Caco-2 (cell line): ENCODE measurements around the gene KCTD15. TPM values are rescaled to one million over a fixed set of nuclear protein-coding genes. Genes with fewer than 3 reads are reported as not detected.

Source experiments
- BruUV-seq: library from RNA; stranded (reverse); fragments of 400-500 nt; replicated peaks from 2 replicates; lab custom pipeline; 2021; lab: Mats Ljungman, UMichigan
- CTCF ChIA-PET: fragments of 300-600 bp; sonication (Branson Sonifier 250); formaldehyde crosslinking; loops from one replicate; lab custom pipeline; 2022; ENCODE audit warnings: antibody characterized with exemption; lab: Charles Lee
- POLR2A ChIA-PET: fragments of 300-600 bp; sonication (Branson Sonifier 250); formaldehyde crosslinking; loops from one replicate; lab custom pipeline; 2022; ENCODE audit warnings: antibody characterized with exemption; lab: Charles Lee
- DNase-seq, 2 experiments: peaks; one replicate each; pipeline versions ENCODE4 v3.0.0 to v3.0.0-alpha.2; 2020 to 2022
- H3K27me3 ChIP-seq: replicated peaks from 2 replicates; pipeline ENCODE4 v1.6.0; 2011; ENCODE audit warnings: low read length; ENCODE audit not compliant: control insufficient read depth, insufficient read depth
- H3K36me3 ChIP-seq: 2 replicates; pipeline ENCODE4 v1.5.1; 2011; ENCODE audit warnings: low read length; ENCODE audit not compliant: control insufficient read depth, insufficient read depth
- H3K4me1 ChIP-seq: fragments of 250-450 bp; sonication (Bioruptor Pico); 2 replicates; pipeline ENCODE4 v1.5.1; 2020; ENCODE audit warnings: mild to moderate bottlenecking
- H3K4me3 ChIP-seq: 2 replicates; pipeline ENCODE4 v1.5.1; 2011; ENCODE audit warnings: low read depth, mild to moderate bottlenecking, control low read depth, low read length
- H3K9me3 ChIP-seq: fragments of 250-450 bp; sonication (Bioruptor Pico); 2 replicates; pipeline ENCODE4 v1.5.1; 2020; ENCODE audit warnings: mild to moderate bottlenecking, moderate library complexity
- H3K27ac Mint-ChIP-seq: one replicate; pipeline ENCODE4 v1.8.0; 2022; ENCODE audit warnings: mixed read lengths; ENCODE audit not compliant: unreplicated experiment
- H3K27me3 Mint-ChIP-seq: one replicate; pipeline ENCODE4 v1.8.0; 2022; ENCODE audit warnings: mixed read lengths; ENCODE audit not compliant: insufficient read depth, unreplicated experiment
- H3K36me3 Mint-ChIP-seq: one replicate; pipeline ENCODE4 v1.8.0; 2022; ENCODE audit warnings: mild to moderate bottlenecking, mixed read lengths; ENCODE audit not compliant: insufficient read depth, unreplicated experiment
- H3K4me1 Mint-ChIP-seq: one replicate; pipeline ENCODE4 v1.8.0; 2022; ENCODE audit warnings: low read depth, mixed read lengths; ENCODE audit not compliant: unreplicated experiment
- H3K4me3 Mint-ChIP-seq: one replicate; pipeline ENCODE4 v1.8.0; 2022; ENCODE audit warnings: mild to moderate bottlenecking, moderate library complexity, mixed read lengths; ENCODE audit not compliant: unreplicated experiment
- H3K9me3 Mint-ChIP-seq: one replicate; pipeline ENCODE4 v1.8.0; 2022; ENCODE audit warnings: mixed read lengths; ENCODE audit not compliant: unreplicated experiment
- intact Hi-C: fragments of 100-400 bp; cut with micrococcal nuclease; formaldehyde crosslinking; loops from one replicate; pipeline ENCODE4 v1.10.0; 2022; ENCODE audit not compliant: unreplicated experiment
- total RNA-seq: library from RNA; stranded (reverse); gene quantifications from 2 replicates; pipeline ENCODE4 v1.2.3, GENCODE V29; 2022
- TF ChIP-seq, protein P1 (sequence below), 2 experiments: fragments of 200-600 bp in 1 of 2; IDR thresholded peaks; 1 replicate in 1 of 2; 2 replicates in 1 of 2; pipeline versions ENCODE4 v1.5.1 to v1.8.0; 2011 to 2022; ENCODE audit warnings: antibody characterized with exemption in 1 of 2, control low read depth in 1 of 2, inconsistent platforms in 1 of 2, low read depth in 1 of 2, low read length in 1 of 2, mild to moderate bottlenecking in 1 of 2, moderate library complexity in 1 of 2; ENCODE audit not compliant: insufficient read depth in 1 of 2, severe bottlenecking in 1 of 2, unreplicated experiment in 1 of 2

Gene KCTD15
- total RNA-seq, 1 experiment from 2014 or later = 34.6 TPM

DNA sequence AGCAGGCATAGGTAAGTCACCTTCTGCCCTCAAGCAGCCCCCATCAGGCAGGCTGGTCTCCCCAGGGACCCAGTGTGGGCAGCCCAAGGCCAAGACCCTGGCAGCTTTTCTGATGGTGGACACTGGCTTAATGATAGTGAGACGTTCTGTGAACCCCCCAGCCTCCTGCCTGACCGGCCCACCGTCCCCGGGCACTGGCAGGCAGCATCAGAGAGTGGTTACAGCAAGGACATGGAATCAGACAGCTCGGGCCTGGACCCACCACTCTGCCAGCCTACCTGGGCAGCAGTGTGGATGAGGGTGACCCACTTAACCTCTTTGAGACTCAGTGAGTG is 45.3 kb upstream of the KCTD15 start:
- Mint-ChIP-seq H3K27ac (no peak overlapping the region), H3K9me3 (no peaks in the 10 kb centered on the region), H3K27me3 (peaks cover 12% of the 10 kb centered on the region), H3K4me3 (no peak overlapping the region), H3K36me3 (no peaks in the 10 kb centered on the region), H3K4me1 (no peaks in the 10 kb centered on the region)
- ChIA-PET POLR2A (no interaction called here), CTCF (interaction anchor here (0.5 kb wide), 1 partner anchor 28 kb away, joined by 3 read pairs; no protein-coding TSS in a partner anchor)
- H3K36me3 ChIP-seq = no peaks in the 10 kb centered on the region
- H3K9me3 ChIP-seq = no peaks in the 10 kb centered on the region
- DNase-seq = no peak
- H3K4me1 ChIP-seq = no peaks in the 10 kb centered on the region
- H3K4me3 ChIP-seq = no peak overlapping the region
- TF ChIP-seq, protein P1, sequence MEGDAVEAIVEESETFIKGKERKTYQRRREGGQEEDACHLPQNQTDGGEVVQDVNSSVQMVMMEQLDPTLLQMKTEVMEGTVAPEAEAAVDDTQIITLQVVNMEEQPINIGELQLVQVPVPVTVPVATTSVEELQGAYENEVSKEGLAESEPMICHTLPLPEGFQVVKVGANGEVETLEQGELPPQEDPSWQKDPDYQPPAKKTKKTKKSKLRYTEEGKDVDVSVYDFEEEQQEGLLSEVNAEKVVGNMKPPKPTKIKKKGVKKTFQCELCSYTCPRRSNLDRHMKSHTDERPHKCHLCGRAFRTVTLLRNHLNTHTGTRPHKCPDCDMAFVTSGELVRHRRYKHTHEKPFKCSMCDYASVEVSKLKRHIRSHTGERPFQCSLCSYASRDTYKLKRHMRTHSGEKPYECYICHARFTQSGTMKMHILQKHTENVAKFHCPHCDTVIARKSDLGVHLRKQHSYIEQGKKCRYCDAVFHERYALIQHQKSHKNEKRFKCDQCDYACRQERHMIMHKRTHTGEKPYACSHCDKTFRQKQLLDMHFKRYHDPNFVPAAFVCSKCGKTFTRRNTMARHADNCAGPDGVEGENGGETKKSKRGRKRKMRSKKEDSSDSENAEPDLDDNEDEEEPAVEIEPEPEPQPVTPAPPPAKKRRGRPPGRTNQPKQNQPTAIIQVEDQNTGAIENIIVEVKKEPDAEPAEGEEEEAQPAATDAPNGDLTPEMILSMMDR (IDR thresholded peaks at IDR 0.05; ENCODE audit: insufficient read depth in 1 of 2, low read depth in 1 of 2, low read length in 1 of 2, severe bottlenecking in 1 of 2, unreplicated experiment in 1 of 2) = no peak
- no TSS peak for BruUV-seq
- intact Hi-C loops = no loop called here
- no peaks in the 10 kb centered on the region; the same call in 1 of the 2 replicates for H3K27me3 ChIP-seq

DNA sequence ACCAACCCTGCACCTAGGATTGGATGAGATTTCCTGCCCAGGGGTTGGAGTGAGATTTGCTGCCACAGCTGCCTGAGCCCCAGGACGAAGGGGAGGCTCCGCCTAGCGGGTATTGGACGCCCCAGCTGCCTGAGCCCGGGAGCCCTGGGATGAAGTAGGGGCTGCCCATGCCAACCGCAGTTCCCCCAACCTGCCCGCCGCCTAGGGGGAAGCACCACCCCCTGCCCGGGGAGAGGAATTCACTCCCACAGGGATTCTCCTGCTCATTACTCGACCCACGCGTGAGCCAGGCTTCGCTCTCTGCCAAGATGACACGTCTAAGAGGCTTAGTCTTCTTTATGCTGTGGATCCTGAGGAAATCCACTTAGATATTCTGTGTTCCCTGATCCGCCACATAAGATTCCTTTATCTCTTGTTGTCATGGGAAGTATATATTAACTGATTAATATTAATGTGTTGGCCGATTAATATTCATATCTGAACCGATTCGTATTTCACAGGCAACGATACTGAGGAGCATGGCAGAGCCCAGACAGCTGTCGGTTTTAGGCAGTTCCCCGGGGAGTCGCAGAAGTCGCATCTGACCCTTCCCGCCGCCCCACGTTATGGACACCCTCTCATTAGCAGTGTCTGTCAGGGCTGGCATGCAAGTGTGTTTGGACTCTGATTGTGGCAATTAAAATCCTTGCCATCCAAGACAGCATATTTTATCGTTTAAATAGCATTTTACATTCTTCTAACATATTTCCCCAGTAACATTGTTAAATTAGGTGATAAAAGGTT is 44.5 kb upstream of the KCTD15 start:
- TF ChIP-seq, protein P1 (IDR thresholded peaks at IDR 0.05; ENCODE audit: insufficient read depth in 1 of 2, low read depth in 1 of 2, low read length in 1 of 2, severe bottlenecking in 1 of 2, unreplicated experiment in 1 of 2) = peak in 1 of 2 experiments; percentile 13
- Histone ChIP-seq H3K9me3 (no peaks in the 10 kb centered on the region), H3K27me3 (no peaks in the 10 kb centered on the region; the same call in 1 of the 2 replicates), H3K4me3 (no peak overlapping the region), H3K36me3 (no peaks in the 10 kb centered on the region), H3K4me1 (no peaks in the 10 kb centered on the region)
- Mint-ChIP-seq H3K4me3 (no peak overlapping the region), H3K4me1 (no peaks in the 10 kb centered on the region), H3K27me3 (peaks cover 12% of the 10 kb centered on the region), H3K36me3 (no peaks in the 10 kb centered on the region), H3K27ac (no peak overlapping the region), H3K9me3 (no peaks in the 10 kb centered on the region)
- intact Hi-C loops = no loop called here
- ChIA-PET CTCF (no interaction called here), POLR2A (no interaction called here)
- BruUV-seq = no TSS peak
- no peak for DNase-seq

DNA sequence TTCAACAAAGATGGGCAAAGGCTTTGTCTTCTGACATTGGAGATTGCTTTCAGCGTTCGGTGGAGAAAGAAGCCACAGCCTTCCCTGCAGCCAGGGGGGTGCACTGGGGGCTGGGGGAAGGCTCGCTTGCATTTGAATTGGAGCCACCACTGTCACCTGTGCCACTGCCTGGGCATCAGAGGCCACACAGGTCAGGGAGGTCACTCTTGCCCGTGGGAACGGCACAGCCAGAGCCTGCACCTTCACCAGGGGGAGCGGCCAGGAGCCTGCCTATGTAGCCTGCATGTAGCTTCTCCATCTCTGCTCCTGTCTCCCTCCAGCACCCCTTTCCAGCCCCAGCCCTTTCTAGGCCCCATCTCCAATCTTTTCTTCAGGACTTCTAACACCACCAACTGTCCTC is 43.7 kb upstream of the KCTD15 start:
- H3K27me3 Mint-ChIP-seq = peaks cover 9% of the 10 kb centered on the region
- H3K9me3 ChIP-seq = no peaks in the 10 kb centered on the region
- no peak overlapping the region for H3K4me3 ChIP-seq
- DNase-seq = no peak
- no peaks in the 10 kb centered on the region for H3K4me1 ChIP-seq
- BruUV-seq = no TSS peak
- no peaks in the 10 kb centered on the region for H3K9me3 Mint-ChIP-seq
- no peaks in the 10 kb centered on the region for H3K36me3 Mint-ChIP-seq
- no peaks in the 10 kb centered on the region; the same call in 1 of the 2 replicates for H3K27me3 ChIP-seq
- H3K4me3 Mint-ChIP-seq = no peak overlapping the region
- H3K4me1 Mint-ChIP-seq = no peaks in the 10 kb centered on the region
- H3K36me3 ChIP-seq = no peaks in the 10 kb centered on the region
- CTCF ChIA-PET = no interaction called here
- intact Hi-C loops = no loop called here
- TF ChIP-seq, protein P1 (IDR thresholded peaks at IDR 0.05; ENCODE audit: insufficient read depth in 1 of 2, low read depth in 1 of 2, low read length in 1 of 2, severe bottlenecking in 1 of 2, unreplicated experiment in 1 of 2) = no peak
- POLR2A ChIA-PET = no interaction called here
- no peak overlapping the region for H3K27ac Mint-ChIP-seq
